Common myeloid progenitor, CD34-positive (primary cell): ENCODE measurements around the gene CACNA2D3.

ENCODE experiments used
- CTCF ChIA-PET: fragments of 350-600 bp; sonication (Branson Sonifier 250); formaldehyde crosslinking; loops from one replicate; lab custom pipeline; 2021; ENCODE audit warnings: antibody characterized with exemption; lab: Charles Lee
- POLR2A ChIA-PET: fragments of 350-600 bp; sonication (Branson Sonifier 250); formaldehyde crosslinking; loops from one replicate; lab custom pipeline; 2021; ENCODE audit warnings: antibody characterized with exemption; lab: Charles Lee
- DNase-seq, 3 donors: peaks; one replicate each; pipeline versions ENCODE4 v3.0.0 to v3.0.0-alpha.2; 2013
- H3K27ac ChIP-seq, 2 experiments: 1 replicate in 1 of 2; 2 replicates in 1 of 2; pipeline ENCODE4 v1.7.0; 2013; ENCODE audit warnings: inconsistent platforms in 2 of 2, low read length in 2 of 2, mild to moderate bottlenecking in 2 of 2, low read depth in 1 of 2, moderate library complexity in 1 of 2; ENCODE audit not compliant: severe bottlenecking in 2 of 2, insufficient read depth in 1 of 2, poor library complexity in 1 of 2
- H3K27me3 ChIP-seq, 5 experiments: replicated peaks in 2 of 5; 1 replicate in 3 of 5; 2 replicates in 2 of 5; pipeline versions ENCODE4 v1.6.1 to v1.7.0; 2013; ENCODE audit warnings: low read length in 4 of 5, mild to moderate bottlenecking in 2 of 5, moderate library complexity in 2 of 5, inconsistent platforms in 1 of 5; ENCODE audit not compliant: insufficient read depth in 5 of 5, control insufficient read depth in 4 of 5
- H3K36me3 ChIP-seq, 4 experiments: 1 replicate in 2 of 4; 2 replicates in 2 of 4; pipeline versions ENCODE4 v1.6.1 to v1.7.0; 2013; ENCODE audit warnings: low read length in 3 of 4, control low read depth in 1 of 4, mild to moderate bottlenecking in 1 of 4; ENCODE audit not compliant: control insufficient read depth in 4 of 4, insufficient read depth in 4 of 4
- H3K4me1 ChIP-seq, 4 experiments: 1 replicate in 3 of 4; 2 replicates in 1 of 4; pipeline versions ENCODE4 v1.6.1 to v1.7.1; 2013; ENCODE audit warnings: low read length in 3 of 4, mild to moderate bottlenecking in 3 of 4, control low read depth in 1 of 4, inconsistent platforms in 1 of 4, moderate library complexity in 1 of 4; ENCODE audit not compliant: control insufficient read depth in 4 of 4, insufficient read depth in 4 of 4; ENCODE audit errors: control extremely low read depth in 1 of 4
- H3K4me3 ChIP-seq, 7 experiments: 1 replicate in 4 of 7; 2 replicates in 3 of 7; pipeline versions ENCODE4 v1.5.1 to v1.7.0; 2013; ENCODE audit warnings: mild to moderate bottlenecking in 7 of 7, low read length in 6 of 7, moderate library complexity in 6 of 7, inconsistent platforms in 2 of 7, low read depth in 2 of 7, control low read depth in 1 of 7; ENCODE audit not compliant: insufficient read depth in 4 of 7, control insufficient read depth in 1 of 7; ENCODE audit errors: extremely low read depth in 1 of 7
- H3K9me3 ChIP-seq, 5 experiments: 1 replicate in 4 of 5; 2 replicates in 1 of 5; pipeline versions ENCODE4 v1.6.1 to v1.7.1; 2013; ENCODE audit warnings: low read length in 4 of 5, mild to moderate bottlenecking in 2 of 5, inconsistent platforms in 1 of 5, low read depth in 1 of 5, moderate library complexity in 1 of 5; ENCODE audit not compliant: control insufficient read depth in 4 of 5, insufficient read depth in 2 of 5; ENCODE audit errors: control extremely low read depth in 1 of 5
- WGBS: methylation state at CpG from one replicate; pipeline ENCODE4 v1.1.5; 2013; ENCODE audit not compliant: insufficient coverage; 5-methylcytosine and 5-hydroxymethylcytosine counted together

Gene CACNA2D3

DNA sequence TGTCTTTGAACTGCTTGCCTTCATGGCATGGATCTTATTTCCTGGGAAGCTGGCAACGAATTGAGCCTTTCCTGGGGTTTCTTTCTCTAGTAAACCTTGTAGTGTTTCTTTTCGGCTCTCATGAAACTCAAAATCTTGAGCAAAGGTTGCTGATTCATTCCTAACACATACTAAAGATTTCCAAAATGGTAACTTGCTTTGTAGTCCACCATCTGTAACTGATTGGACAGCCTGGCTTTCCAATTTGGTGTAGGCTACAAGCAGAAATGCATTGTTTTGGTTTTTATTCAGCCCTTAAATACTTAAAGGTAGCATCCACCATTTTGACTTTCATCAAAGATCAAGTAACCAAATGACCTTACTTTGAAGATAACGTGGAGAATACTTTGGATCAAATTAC, 767.4 kb downstream of the CACNA2D3 start:
- Histone ChIP-seq H3K27ac (no peak overlapping the region), H3K36me3 (no peaks in the 10 kb centered on the region), H3K27me3 (no peaks in the 10 kb centered on the region), H3K9me3 (no peaks in the 10 kb centered on the region), H3K4me3 (no peak overlapping the region), H3K4me1 (no peaks in the 10 kb centered on the region)
- WGBS, result 92% methylated on average over 3 of the region's 3 CpGs
- POLR2A ChIA-PET, result no interaction called here
- no peak for DNase-seq
- CTCF ChIA-PET, result no interaction called here

DNA sequence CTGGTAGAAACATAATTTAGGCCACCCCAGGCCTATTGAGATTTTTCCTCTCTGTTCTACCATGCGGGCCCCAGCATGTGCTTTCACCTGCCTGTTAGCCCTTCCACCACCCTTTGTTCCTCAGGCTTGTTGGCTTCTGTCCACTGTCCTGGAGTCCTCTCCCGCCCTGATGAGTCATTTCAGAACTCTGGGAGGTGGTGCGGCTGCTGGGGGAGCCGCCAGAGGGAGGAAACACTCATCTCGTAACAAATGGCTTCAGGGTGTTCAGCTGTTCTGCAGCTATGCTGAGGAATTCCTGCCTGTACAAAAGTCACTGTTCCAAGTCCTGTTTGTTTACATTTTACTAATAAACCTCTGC, 769.2 kb downstream of the CACNA2D3 start:
- POLR2A ChIA-PET, result no interaction called here
- no peak for DNase-seq
- H3K4me1 ChIP-seq, result no peaks in the 10 kb centered on the region
- H3K27ac ChIP-seq, result no peak overlapping the region
- CTCF ChIA-PET, result no interaction called here
- no peaks in the 10 kb centered on the region for H3K36me3 ChIP-seq
- no peaks in the 10 kb centered on the region for H3K9me3 ChIP-seq
- no peak overlapping the region for H3K4me3 ChIP-seq
- WGBS, result 55% methylated on average over 5 of the region's 5 CpGs
- no peaks in the 10 kb centered on the region for H3K27me3 ChIP-seq

DNA sequence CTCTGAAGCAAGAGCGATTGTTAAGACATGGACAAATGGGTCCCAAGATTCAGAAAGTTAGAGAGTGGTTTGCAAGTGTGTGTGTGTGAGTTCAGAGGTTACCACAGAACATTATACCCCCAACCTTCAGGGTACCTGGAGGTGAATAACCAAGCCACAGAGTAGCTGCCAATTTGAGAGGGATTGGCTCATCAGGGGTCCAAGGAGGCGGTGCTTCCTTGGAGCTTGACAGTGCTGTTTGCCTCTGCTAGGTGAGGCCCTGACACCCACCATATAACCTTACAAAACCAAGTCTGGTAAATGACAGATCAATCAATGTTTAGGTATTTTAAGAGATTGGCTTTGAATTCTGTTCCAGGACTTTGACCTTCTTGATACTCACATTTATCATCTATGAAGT, 769.8 kb downstream of the CACNA2D3 start:
- Histone ChIP-seq H3K27me3 (no peaks in the 10 kb centered on the region), H3K9me3 (no peaks in the 10 kb centered on the region), H3K4me3 (no peak overlapping the region), H3K4me1 (no peaks in the 10 kb centered on the region), H3K36me3 (no peaks in the 10 kb centered on the region), H3K27ac (no peak overlapping the region)
- CTCF ChIA-PET, result no interaction called here
- no CpG with 5 or more reads among the region's 2 CpGs for WGBS
- no peak for DNase-seq
- POLR2A ChIA-PET, result no interaction called here

DNA sequence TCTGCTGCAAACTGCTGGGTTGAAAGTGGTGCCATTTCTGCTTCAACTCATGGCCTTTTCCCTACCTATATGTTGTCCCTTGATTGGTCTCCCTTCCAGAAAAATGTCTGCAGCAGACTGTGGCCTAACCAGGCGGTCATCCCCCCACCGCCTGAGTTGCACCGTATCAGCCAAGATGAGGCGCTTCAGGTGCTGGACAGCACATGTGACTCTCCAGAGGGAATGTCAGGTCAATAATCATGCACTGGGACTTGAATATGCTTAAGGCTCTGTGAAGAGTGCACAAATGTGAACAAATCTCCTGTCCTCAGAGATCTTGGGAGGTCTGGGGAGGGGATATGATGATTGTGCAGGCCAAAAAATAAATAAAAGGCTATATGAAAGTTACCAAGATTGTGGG, 773.3 kb downstream of the CACNA2D3 start:
- Histone ChIP-seq H3K27ac (no peak overlapping the region), H3K9me3 (no peaks in the 10 kb centered on the region), H3K27me3 (no peaks in the 10 kb centered on the region), H3K4me3 (no peak overlapping the region), H3K4me1 (no peaks in the 10 kb centered on the region), H3K36me3 (no peaks in the 10 kb centered on the region)
- CTCF ChIA-PET, result no interaction called here
- 85% methylated on average over 4 of the region's 4 CpGs for WGBS
- no peak for DNase-seq
- POLR2A ChIA-PET, result no interaction called here

DNA sequence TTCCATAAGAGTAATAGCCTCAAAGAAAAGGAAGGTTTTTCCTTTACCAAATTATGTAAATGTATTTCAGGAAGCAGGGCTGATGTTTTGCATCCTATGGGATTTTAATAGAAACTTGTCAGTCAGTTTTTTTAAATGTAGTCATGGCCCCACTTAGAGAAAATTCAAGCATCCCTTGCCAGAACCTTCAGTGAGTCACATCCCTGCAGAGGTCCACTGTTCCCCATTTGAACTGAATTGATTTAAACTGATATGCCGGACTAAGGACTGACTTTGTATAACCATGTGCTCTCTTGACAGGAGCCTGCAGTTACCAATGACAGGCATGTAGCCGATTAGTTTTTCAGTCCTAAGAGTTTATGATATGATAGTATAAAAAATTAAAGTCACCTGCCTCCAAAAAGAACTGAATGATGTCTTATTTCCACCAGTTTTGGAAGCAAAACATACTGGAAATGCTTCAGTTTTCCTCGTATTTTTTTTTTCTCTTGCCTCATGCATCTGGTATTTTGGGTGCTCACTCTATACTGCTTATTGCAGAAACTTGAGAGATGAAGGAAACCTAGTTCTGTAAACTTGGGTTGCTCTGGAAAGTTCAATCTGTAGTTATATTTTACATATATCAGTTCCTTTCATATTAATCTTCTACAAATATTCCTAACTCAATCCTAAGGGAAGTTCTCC, 774.8 kb downstream of the CACNA2D3 start:
- no peak for DNase-seq
- H3K27me3 ChIP-seq, result no peaks in the 10 kb centered on the region
- 84% methylated on average over 2 of the region's 3 CpGs for WGBS
- ChIA-PET CTCF (no interaction called here), POLR2A (no interaction called here)
- no peak overlapping the region for H3K4me3 ChIP-seq
- H3K9me3 ChIP-seq, result no peaks in the 10 kb centered on the region
- no peak overlapping the region for H3K27ac ChIP-seq
- no peaks in the 10 kb centered on the region for H3K36me3 ChIP-seq
- H3K4me1 ChIP-seq, result no peaks in the 10 kb centered on the region

DNA sequence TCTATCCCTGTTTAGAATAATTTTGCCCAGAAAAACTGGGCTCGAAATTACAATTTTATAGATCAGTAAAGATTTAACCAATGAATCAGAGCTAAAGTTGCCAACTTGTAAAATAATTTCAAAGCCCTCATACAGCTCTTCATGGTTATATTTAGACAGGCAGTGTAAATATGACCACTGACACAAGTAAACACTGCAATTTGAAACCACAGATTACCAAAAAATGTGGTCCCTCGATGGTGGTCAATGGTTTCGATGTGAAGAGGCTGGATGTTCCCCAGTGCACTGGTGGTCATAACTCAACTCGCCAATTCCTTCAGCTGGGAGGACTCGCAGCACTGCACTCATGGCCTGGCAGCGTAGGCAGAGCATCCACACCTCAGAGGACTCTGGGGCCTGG, 776.9 kb downstream of the CACNA2D3 start:
- Histone ChIP-seq H3K36me3 (no peaks in the 10 kb centered on the region), H3K4me1 (no peaks in the 10 kb centered on the region), H3K27me3 (no peaks in the 10 kb centered on the region), H3K9me3 (peaks cover 0 to 3% (median 0%) of the 10 kb centered on the region in 5 experiments), H3K27ac (no peak overlapping the region), H3K4me3 (no peak overlapping the region)
- CTCF ChIA-PET, result no interaction called here
- no peak for DNase-seq
- POLR2A ChIA-PET, result no interaction called here
- WGBS, result 96% methylated on average over 6 of the region's 6 CpGs

DNA sequence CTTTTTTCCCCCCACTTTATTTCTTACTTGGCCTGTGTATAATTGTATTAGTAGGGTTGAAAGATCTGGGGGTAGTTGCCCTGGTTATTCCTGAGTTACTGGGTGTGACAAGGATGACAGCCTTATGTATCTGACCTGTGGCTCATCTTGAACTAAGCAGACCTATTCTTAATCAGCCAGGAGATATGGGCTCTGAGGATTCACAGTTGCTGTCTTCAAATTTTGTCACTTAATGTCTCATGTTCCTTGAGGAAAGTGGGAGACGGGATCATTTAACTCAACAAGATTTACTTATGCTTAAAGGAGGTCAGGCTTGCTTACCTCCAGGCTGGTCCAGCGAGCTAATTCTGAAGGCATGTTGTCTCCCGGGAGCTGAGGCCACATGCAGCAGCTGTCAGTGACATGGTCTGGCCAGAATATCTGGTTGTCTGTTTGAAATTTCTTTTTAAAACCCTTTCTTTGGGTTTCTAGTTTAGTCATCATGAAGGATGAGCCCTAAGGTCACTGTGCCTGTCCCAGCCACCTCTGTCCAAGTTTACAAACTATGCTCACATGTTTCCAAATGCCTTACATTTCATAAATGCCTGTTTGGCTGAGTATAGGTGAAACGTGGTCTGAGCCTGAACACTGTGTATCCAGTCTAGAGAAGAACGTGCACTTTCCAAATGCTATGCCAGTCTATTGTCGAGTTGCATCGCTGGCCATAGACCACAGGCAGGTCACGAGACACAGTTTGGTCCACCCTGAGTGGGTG, 778.7 kb downstream of the CACNA2D3 start:
- WGBS, result 98% methylated on average over 7 of the region's 8 CpGs
- no peak for DNase-seq

More for the DNA sequence above, 778.7 kb downstream of the CACNA2D3 start:
- Histone ChIP-seq H3K4me1 (no peaks in the 10 kb centered on the region), H3K4me3 (no peak overlapping the region), H3K36me3 (no peaks in the 10 kb centered on the region), H3K9me3 (peaks cover 0 to 3% (median 0%) of the 10 kb centered on the region in 5 experiments), H3K27ac (no peak overlapping the region), H3K27me3 (no peaks in the 10 kb centered on the region)
- CTCF ChIA-PET, result no interaction called here
- POLR2A ChIA-PET, result no interaction called here
